Activated B cell treated with CpG ODN at 0.5 μM for 24 hours (primary cell): ENCODE measurements around the gene BPHL. TPM values are rescaled to one million over a fixed set of nuclear protein-coding genes. Genes with fewer than 3 reads are reported as not detected.

Source experiments
- ATAC-seq: fragments of 200-7000 bp; cut with Tn5 transposase; one replicate; pipeline ENCODE4 v1.10.0; 2021; ENCODE audit warnings: low read depth, mild to moderate bottlenecking, moderate library complexity
- CTCF ChIA-PET: fragments of 350-600 bp; sonication (Branson Sonifier 250); formaldehyde crosslinking; loops from one replicate; lab custom pipeline; 2021; ENCODE audit warnings: antibody characterized with exemption; lab: Charles Lee
- POLR2A ChIA-PET: fragments of 350-600 bp; sonication (Branson Sonifier 250); formaldehyde crosslinking; loops from one replicate; lab custom pipeline; 2021; ENCODE audit warnings: antibody characterized with exemption; lab: Charles Lee
- DNase-seq: peaks from one replicate; pipeline ENCODE4 v3.0.0; 2022
- H3K27ac Mint-ChIP-seq: one replicate; pipeline ENCODE4 v1.8.0; 2020; ENCODE audit warnings: mixed read lengths
- H3K27me3 Mint-ChIP-seq: one replicate; pipeline ENCODE4 v1.8.0; 2021; ENCODE audit warnings: mixed read lengths
- H3K36me3 Mint-ChIP-seq: one replicate; pipeline ENCODE4 v1.8.0; 2021; ENCODE audit warnings: low read depth, mixed read lengths
- H3K4me1 Mint-ChIP-seq: one replicate; pipeline ENCODE4 v1.8.0; 2021; ENCODE audit warnings: mixed read lengths
- H3K4me3 Mint-ChIP-seq: one replicate; pipeline ENCODE4 v1.8.0; 2020; ENCODE audit warnings: mild to moderate bottlenecking, mixed read lengths
- H3K9me3 Mint-ChIP-seq: one replicate; pipeline ENCODE4 v1.8.0; 2020; ENCODE audit warnings: mixed read lengths
- intact Hi-C: fragments of 100-400 bp; cut with micrococcal nuclease; formaldehyde crosslinking; loops from one replicate; pipeline ENCODE4 v1.15.1; 2024
- total RNA-seq: library from RNA; stranded (reverse); gene quantifications from 2 replicates; pipeline ENCODE4 v1.2.3, GENCODE V29; 2022
- TF ChIP-seq, protein P1 (sequence below): fragments of 200-600 bp; IDR thresholded peaks from one replicate; pipeline ENCODE4 v1.8.0; 2022; ENCODE audit warnings: antibody characterized with exemption, mild to moderate bottlenecking

Gene BPHL
- total RNA-seq, 1 donor from 2014 or later, result 10.5 TPM

DNA sequence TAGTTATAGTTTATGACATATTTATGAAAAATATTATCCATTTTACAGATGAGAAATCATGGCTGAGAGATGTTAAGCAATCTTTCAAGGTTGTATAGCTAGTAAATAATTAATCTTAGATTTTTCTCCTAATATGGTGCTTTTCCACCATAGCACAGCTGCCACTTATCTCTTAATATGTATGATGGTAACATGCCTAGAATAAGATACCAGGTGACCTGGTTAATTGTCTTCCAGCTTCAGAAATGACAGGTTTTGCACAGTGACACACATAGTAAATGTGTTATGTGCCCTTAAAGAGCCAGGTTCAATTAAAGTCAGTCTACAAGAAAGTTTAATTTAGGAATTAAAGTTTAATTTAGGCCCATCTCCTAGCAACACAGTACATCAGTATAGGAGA, 24.0 kb downstream of the BPHL start:
- ChIA-PET POLR2A (no interaction called here), CTCF (no interaction called here)
- peaks cover 12% of the 10 kb centered on the region for H3K4me1 Mint-ChIP-seq
- TF ChIP-seq, protein P1, sequence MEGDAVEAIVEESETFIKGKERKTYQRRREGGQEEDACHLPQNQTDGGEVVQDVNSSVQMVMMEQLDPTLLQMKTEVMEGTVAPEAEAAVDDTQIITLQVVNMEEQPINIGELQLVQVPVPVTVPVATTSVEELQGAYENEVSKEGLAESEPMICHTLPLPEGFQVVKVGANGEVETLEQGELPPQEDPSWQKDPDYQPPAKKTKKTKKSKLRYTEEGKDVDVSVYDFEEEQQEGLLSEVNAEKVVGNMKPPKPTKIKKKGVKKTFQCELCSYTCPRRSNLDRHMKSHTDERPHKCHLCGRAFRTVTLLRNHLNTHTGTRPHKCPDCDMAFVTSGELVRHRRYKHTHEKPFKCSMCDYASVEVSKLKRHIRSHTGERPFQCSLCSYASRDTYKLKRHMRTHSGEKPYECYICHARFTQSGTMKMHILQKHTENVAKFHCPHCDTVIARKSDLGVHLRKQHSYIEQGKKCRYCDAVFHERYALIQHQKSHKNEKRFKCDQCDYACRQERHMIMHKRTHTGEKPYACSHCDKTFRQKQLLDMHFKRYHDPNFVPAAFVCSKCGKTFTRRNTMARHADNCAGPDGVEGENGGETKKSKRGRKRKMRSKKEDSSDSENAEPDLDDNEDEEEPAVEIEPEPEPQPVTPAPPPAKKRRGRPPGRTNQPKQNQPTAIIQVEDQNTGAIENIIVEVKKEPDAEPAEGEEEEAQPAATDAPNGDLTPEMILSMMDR, result no peak
- no peaks in the 10 kb centered on the region for H3K27me3 Mint-ChIP-seq
- no peaks in the 10 kb centered on the region for H3K9me3 Mint-ChIP-seq
- intact Hi-C loops, result no loop called here
- H3K4me3 Mint-ChIP-seq, result no peak overlapping the region
- peaks cover 26% of the 10 kb centered on the region for H3K36me3 Mint-ChIP-seq
- DNase-seq, result no peak
- no peak for ATAC-seq
- H3K27ac Mint-ChIP-seq, result no peak overlapping the region

DNA sequence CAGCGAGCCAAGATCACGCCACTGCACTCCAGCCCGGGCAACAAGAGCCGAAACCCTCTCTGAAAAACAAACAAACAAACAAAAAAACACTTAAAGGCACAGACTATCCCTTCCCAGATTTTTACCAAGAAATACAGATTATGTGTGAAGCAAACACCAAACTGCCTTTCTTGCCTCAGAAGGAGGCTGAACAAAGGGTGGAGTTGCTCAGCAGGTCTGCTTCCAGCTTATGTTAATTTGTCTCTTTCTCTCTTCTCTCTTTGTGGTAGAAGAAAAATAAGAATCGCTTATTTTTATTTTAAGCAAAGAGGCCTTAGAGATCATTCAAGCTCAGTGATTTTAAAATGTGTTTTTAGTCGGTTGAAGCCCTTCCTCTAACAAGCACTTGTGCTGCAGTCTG, 24.6 kb downstream of the BPHL start:
- intact Hi-C loops, result no loop called here
- DNase-seq, result no peak
- H3K27ac Mint-ChIP-seq, result no peak overlapping the region
- ATAC-seq, result no peak
- H3K27me3 Mint-ChIP-seq, result no peaks in the 10 kb centered on the region
- H3K36me3 Mint-ChIP-seq, result peaks cover 24% of the 10 kb centered on the region
- TF ChIP-seq, protein P1, result no peak
- H3K9me3 Mint-ChIP-seq, result no peaks in the 10 kb centered on the region
- CTCF ChIA-PET, result no interaction called here
- no peak overlapping the region for H3K4me3 Mint-ChIP-seq
- peaks cover 12% of the 10 kb centered on the region for H3K4me1 Mint-ChIP-seq
- POLR2A ChIA-PET, result interaction anchor here (0.6 kb wide), 1 partner anchor 102 kb away, joined by 3 read pairs; no protein-coding TSS in a partner anchor

- intact Hi-C loops, result no loop called here
- ChIA-PET CTCF (no interaction called here), POLR2A (no interaction called here)
- H3K36me3 Mint-ChIP-seq, result peaks cover 18% of the 10 kb centered on the region
- DNase-seq, result no peak
- no peak overlapping the region for H3K4me3 Mint-ChIP-seq
- no peak for ATAC-seq
- no peaks in the 10 kb centered on the region for H3K27me3 Mint-ChIP-seq
- H3K9me3 Mint-ChIP-seq, result no peaks in the 10 kb centered on the region
- TF ChIP-seq, protein P1, result no peak
- H3K4me1 Mint-ChIP-seq, result peaks cover 2% of the 10 kb centered on the region
- no peak overlapping the region for H3K27ac Mint-ChIP-seq
These were observed 26.1 kb downstream of the BPHL start for GRCh38 chr6:3144571-3144970.

GRCh38 chr6:3147914-3148757, 29.6 kb downstream of the BPHL start:
- POLR2A ChIA-PET, result no interaction called here
- DNase-seq (no peak), ATAC-seq (no peak)
- Mint-ChIP-seq H3K27ac (no peak overlapping the region), H3K27me3 (no peaks in the 10 kb centered on the region), H3K4me1 (peaks cover 3% of the 10 kb centered on the region), H3K36me3 (peaks cover 10% of the 10 kb centered on the region), H3K9me3 (no peaks in the 10 kb centered on the region), H3K4me3 (no peak overlapping the region)
- intact Hi-C loops, result no loop called here
- TF ChIP-seq, protein P1, result no peak
- CTCF ChIA-PET, result no interaction called here

DNA sequence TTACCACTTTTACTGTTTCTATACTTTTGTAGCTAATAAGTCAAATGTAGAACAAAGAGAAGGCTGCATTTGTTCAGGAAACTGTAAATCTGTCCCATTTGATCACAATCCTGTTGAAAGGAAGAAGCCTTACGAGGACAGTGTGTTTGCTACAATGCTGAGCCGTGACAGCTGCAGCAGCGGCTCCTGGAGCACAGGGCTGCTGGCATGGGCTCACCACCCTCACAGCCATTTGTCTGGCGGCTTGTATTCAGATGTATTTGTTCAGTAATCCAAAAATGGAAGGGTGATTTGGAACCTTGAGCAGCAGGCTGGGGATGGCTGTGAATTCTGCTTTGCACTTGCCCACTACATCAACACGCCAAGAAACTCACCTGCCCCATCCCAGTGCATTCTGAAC, 33.2 kb downstream of the BPHL start:
- peaks cover 3% of the 10 kb centered on the region for H3K27me3 Mint-ChIP-seq
- H3K4me1 Mint-ChIP-seq, result peaks cover 10% of the 10 kb centered on the region
- intact Hi-C loops, result no loop called here
- no peaks in the 10 kb centered on the region for H3K9me3 Mint-ChIP-seq
- no peak overlapping the region for H3K27ac Mint-ChIP-seq
- H3K36me3 Mint-ChIP-seq, result peaks cover 7% of the 10 kb centered on the region
- TF ChIP-seq, protein P1, result no peak
- CTCF ChIA-PET, result no interaction called here
- POLR2A ChIA-PET, result no interaction called here
- no peak overlapping the region for H3K4me3 Mint-ChIP-seq
- ATAC-seq (no peak), DNase-seq (no peak)
